ENCODE results near the gene PARD3B. TPM values are rescaled to one million over a fixed set of nuclear protein-coding genes. Genes with fewer than 3 reads are reported as not detected.

PARD3B gene
- total RNA-seq, 1 donor from 2014 or later, result 6.5 TPM

DNA sequence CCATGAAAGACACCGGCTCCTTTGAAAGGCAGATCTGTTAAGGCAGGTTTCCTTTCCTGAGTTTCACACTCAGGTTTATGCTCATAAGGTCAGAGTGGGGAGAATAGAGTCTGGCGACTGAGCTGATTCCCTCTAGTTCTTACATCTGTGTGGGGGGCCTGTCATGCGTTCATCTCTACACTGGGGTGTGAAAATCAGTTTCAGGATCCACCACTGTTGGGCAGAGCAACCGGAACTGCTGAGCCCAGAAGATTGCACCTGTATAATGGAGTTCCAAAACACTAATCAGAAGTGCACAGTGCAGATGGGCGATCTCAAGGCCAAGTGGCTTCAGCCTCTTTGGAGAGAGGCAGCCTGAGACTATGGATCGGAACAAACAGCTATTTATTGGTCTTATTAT, 955.7 kb downstream of the PARD3B start:
- H3K4me3 ChIP-seq (ENCODE audit: low read depth, low read length), result no peak overlapping the region
- no peaks in the 10 kb centered on the region for H3K27me3 ChIP-seq (ENCODE audit: control insufficient read depth, insufficient read depth, low read length)
- no peak for TF ChIP-seq CTCF (IDR thresholded peaks at IDR 0.05; ENCODE audit: insufficient read depth, low read length, poor library complexity, severe bottlenecking)
- no peak for DNase-seq (ENCODE audit: low read depth)
- H3K36me3 ChIP-seq (ENCODE audit: control insufficient read depth, insufficient read depth, low read length), result no peaks in the 10 kb centered on the region

GRCh38 chr2:205501826-205502225, 956.6 kb downstream of the PARD3B start:
- no peaks in the 10 kb centered on the region for H3K36me3 ChIP-seq (ENCODE audit: control insufficient read depth, insufficient read depth, low read length)
- no peak for TF ChIP-seq CTCF (IDR thresholded peaks at IDR 0.05; ENCODE audit: insufficient read depth, low read length, poor library complexity, severe bottlenecking)
- no peak overlapping the region for H3K4me3 ChIP-seq (ENCODE audit: low read depth, low read length)
- no peak for DNase-seq (ENCODE audit: low read depth)
- H3K27me3 ChIP-seq (ENCODE audit: control insufficient read depth, insufficient read depth, low read length), result no peaks in the 10 kb centered on the region

DNA sequence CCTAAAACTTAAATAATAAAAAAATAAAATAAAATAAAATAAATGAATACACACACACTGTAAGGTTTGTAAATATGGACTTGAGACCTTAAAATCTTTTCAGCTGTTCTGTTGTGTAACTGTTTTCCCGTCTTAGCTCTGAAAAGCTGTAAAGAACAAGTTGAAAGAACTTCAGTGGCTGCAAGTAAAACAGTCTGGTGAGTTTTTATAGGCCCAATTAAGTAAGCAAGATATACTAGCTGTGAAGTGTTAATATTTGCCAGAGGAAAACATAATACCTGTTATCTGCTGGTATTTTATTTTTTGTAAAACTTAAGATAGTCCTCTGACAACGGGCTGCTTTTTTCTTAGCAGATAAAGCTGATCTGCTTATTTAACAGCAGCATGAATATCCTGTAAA, 960.1 kb downstream of the PARD3B start:
- Histone ChIP-seq H3K4me3 (ENCODE audit: low read depth, low read length) (no peak overlapping the region), H3K36me3 (ENCODE audit: control insufficient read depth, insufficient read depth, low read length) (no peaks in the 10 kb centered on the region), H3K27me3 (ENCODE audit: control insufficient read depth, insufficient read depth, low read length) (no peaks in the 10 kb centered on the region)
- no peak for DNase-seq (ENCODE audit: low read depth)
- TF ChIP-seq CTCF (IDR thresholded peaks at IDR 0.05; ENCODE audit: insufficient read depth, low read length, poor library complexity, severe bottlenecking), result no peak

- Histone ChIP-seq H3K27me3 (ENCODE audit: control insufficient read depth, insufficient read depth, low read length) (no peaks in the 10 kb centered on the region), H3K4me3 (ENCODE audit: low read depth, low read length) (no peak overlapping the region), H3K36me3 (ENCODE audit: control insufficient read depth, insufficient read depth, low read length) (no peaks in the 10 kb centered on the region)
- no peak for DNase-seq (ENCODE audit: low read depth)
- no peak for TF ChIP-seq CTCF (IDR thresholded peaks at IDR 0.05; ENCODE audit: insufficient read depth, low read length, poor library complexity, severe bottlenecking)
Measured at GRCh38 chr2:205509655-205510054, 964.4 kb downstream of the PARD3B start.

GRCh38 chr2:205510345-205510744, 965.1 kb downstream of the PARD3B start:
- Histone ChIP-seq H3K36me3 (ENCODE audit: control insufficient read depth, insufficient read depth, low read length) (no peaks in the 10 kb centered on the region), H3K4me3 (ENCODE audit: low read depth, low read length) (no peak overlapping the region), H3K27me3 (ENCODE audit: control insufficient read depth, insufficient read depth, low read length) (no peaks in the 10 kb centered on the region)
- no peak for TF ChIP-seq CTCF (IDR thresholded peaks at IDR 0.05; ENCODE audit: insufficient read depth, low read length, poor library complexity, severe bottlenecking)
- no peak for DNase-seq (ENCODE audit: low read depth)

DNA sequence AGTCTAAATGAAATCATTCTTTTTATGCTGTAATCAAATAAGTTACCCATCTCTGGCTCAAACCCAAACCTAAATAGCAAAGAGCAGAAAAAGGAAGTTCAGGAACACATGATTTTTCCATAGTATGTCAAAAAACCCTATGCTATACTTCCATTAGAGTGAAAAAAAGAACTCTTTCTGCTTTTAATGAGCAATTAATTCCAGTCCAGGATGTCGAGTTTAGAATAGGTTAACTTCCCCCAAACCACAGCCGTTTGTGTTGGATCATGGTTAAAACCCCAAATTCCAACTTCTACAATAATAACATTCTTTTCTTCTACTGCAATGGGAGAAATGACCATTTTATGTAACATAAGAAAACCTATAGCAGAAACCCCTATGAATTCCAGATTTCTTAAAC, 965.9 kb downstream of the PARD3B start:
- no peak for TF ChIP-seq CTCF (IDR thresholded peaks at IDR 0.05; ENCODE audit: insufficient read depth, low read length, poor library complexity, severe bottlenecking)
- no peaks in the 10 kb centered on the region for H3K36me3 ChIP-seq (ENCODE audit: control insufficient read depth, insufficient read depth, low read length)

More for the DNA sequence above, 965.9 kb downstream of the PARD3B start:
- DNase-seq (ENCODE audit: low read depth), result no peak
- Histone ChIP-seq H3K27me3 (ENCODE audit: control insufficient read depth, insufficient read depth, low read length) (no peaks in the 10 kb centered on the region), H3K4me3 (ENCODE audit: low read depth, low read length) (no peak overlapping the region)

Data from kidney epithelial cell (primary cell).